ENCODE data around the gene CORO7. TPM values are rescaled to one million over a fixed set of nuclear protein-coding genes. Genes with fewer than 3 reads are reported as not detected.

CORO7 gene
- polyA plus RNA-seq, 3 donors, result 44.7 to 181 (median 68.4) TPM

DNA sequence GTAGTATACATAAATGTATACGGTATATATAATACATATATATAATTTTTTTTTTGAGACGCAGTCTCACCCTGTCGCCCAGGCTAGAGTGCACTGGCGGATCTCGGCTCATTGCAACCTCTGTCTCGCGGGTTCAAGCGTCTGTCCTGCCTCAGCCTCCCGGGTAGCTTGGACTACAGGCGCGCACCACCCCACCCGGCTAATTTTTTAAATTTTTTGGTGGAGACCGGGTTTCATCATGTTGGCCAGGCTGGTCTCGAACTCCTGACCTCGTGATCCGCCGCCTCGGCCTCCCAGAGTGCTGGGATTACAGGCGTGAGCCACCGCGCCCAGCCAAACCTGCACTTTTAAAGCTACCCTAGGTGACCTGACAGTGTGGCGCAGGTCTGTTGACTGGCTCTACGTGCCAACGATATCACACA is 66.0 kb downstream of the CORO7 start:
- no peaks in the 10 kb centered on the region for H3K9me3 ChIP-seq (replicated peaks in 1 of 2; ENCODE audit: control insufficient read depth in 1 of 2, insufficient read depth in 1 of 2, low read length in 2 of 2)

DNA sequence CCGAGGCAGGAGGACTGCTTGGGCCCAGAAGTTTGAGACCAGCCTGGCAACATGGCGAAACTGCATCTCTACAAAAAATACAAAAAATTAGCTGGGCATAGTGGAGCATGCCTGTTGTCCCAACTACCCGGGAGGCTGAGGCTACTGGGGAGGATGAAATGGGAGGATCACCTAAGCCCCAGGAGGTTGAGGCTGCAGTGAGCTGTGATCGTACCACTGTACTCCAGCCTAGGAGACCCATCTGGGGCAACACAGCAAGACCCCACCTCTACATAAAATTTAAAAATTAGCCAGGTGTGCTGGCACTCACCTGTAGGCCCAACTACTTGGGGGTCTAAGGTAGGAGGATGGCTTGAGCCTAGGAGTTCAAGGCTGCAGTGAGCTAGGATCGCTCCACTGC is 67.1 kb downstream of the CORO7 start:
- H3K27me3 Mint-ChIP-seq (ENCODE audit: low read depth in 3 of 3), result peaks cover 0 to 2% (median 0%) of the 10 kb centered on the region in 3 donors
- no peak overlapping the region for H3K9ac ChIP-seq (ENCODE audit: insufficient read depth, low read length, poor library complexity, severe bottlenecking)
- peaks cover 0 to 2% (median 0%) of the 10 kb centered on the region in 7 donors for H3K9me3 Mint-ChIP-seq
- H4K20me1 ChIP-seq (ENCODE audit: insufficient read depth, low read length), result peaks cover 51% of the 10 kb centered on the region
- H2AFZ ChIP-seq (ENCODE audit: insufficient read depth, low read depth, low read length, poor library complexity, severe bottlenecking), result no peak overlapping the region
- peaks cover 60% of the 10 kb centered on the region for H3K4me1 Mint-ChIP-seq
- peaks cover 9 to 10% of the 10 kb centered on the region in 2 donors for H3K36me3 ChIP-seq (replicated peaks in 1 of 2; ENCODE audit: control insufficient read depth in 1 of 2, insufficient read depth in 2 of 2, low read length in 2 of 2)
- no peaks in the 10 kb centered on the region for H3K9me3 ChIP-seq (replicated peaks in 1 of 2; ENCODE audit: control insufficient read depth in 1 of 2, insufficient read depth in 1 of 2, low read length in 2 of 2)
- H3K4me1 ChIP-seq (ENCODE audit: control insufficient read depth in 1 of 2, insufficient read depth in 2 of 2, low read length in 2 of 2), result peaks cover 57 to 67% of the 10 kb centered on the region in 2 donors
- WGBS (ENCODE audit: insufficient coverage), result no CpG with 5 or more reads among the region's 5 CpGs
- TF ChIP-seq, protein P1, sequence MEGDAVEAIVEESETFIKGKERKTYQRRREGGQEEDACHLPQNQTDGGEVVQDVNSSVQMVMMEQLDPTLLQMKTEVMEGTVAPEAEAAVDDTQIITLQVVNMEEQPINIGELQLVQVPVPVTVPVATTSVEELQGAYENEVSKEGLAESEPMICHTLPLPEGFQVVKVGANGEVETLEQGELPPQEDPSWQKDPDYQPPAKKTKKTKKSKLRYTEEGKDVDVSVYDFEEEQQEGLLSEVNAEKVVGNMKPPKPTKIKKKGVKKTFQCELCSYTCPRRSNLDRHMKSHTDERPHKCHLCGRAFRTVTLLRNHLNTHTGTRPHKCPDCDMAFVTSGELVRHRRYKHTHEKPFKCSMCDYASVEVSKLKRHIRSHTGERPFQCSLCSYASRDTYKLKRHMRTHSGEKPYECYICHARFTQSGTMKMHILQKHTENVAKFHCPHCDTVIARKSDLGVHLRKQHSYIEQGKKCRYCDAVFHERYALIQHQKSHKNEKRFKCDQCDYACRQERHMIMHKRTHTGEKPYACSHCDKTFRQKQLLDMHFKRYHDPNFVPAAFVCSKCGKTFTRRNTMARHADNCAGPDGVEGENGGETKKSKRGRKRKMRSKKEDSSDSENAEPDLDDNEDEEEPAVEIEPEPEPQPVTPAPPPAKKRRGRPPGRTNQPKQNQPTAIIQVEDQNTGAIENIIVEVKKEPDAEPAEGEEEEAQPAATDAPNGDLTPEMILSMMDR (IDR thresholded peaks at IDR 0.05), result no peak
- peak overlapping the region in 2 of 7 donors; percentile 30 to 35 for H3K27ac Mint-ChIP-seq
- no peak overlapping the region for H3K4me2 ChIP-seq (replicated peaks; ENCODE audit: extremely low read depth, low read length, poor library complexity, severe bottlenecking)
- H3K4me3 ChIP-seq (replicated peaks in 1 of 3; ENCODE audit: low read depth in 2 of 3, low read length in 3 of 3), result no peak overlapping the region
- H3K4me3 Mint-ChIP-seq, result no peak overlapping the region
- peak overlapping the region in 1 of 2 donors; percentile 17 for H3K27ac ChIP-seq (ENCODE audit: low read depth in 1 of 2, low read length in 2 of 2)
- no peak for DNase-seq
- peaks cover 17 to 20% of the 10 kb centered on the region in 2 donors for H3K36me3 Mint-ChIP-seq
- H3K79me2 ChIP-seq (ENCODE audit: insufficient read depth, low read length), result peaks cover 53% of the 10 kb centered on the region
- no peaks in the 10 kb centered on the region for H3K27me3 ChIP-seq (ENCODE audit: control insufficient read depth in 2 of 2, insufficient read depth in 2 of 2, low read length in 2 of 2)
- intact Hi-C loops (cut with micrococcal nuclease), result no loop called here

More for the DNA sequence above, 66.0 kb downstream of the CORO7 start:
- Mint-ChIP-seq H3K9me3 (peaks cover 0 to 2% (median 0%) of the 10 kb centered on the region in 7 donors), H3K36me3 (peaks cover 22 to 31% of the 10 kb centered on the region in 2 donors), H3K27me3 (ENCODE audit: low read depth in 3 of 3) (peaks cover 0 to 2% (median 0%) of the 10 kb centered on the region in 3 donors), H3K4me1 (peaks cover 53% of the 10 kb centered on the region), H3K4me3 (peak overlapping the region; percentile 88 to 92), H3K27ac (peak overlapping the region; percentile 84 to 93 (median 87))
- Histone ChIP-seq H3K27ac (ENCODE audit: low read depth in 1 of 2, low read length in 2 of 2) (peak overlapping the region; percentile 60 to 79), H2AFZ (ENCODE audit: insufficient read depth, low read depth, low read length, poor library complexity, severe bottlenecking) (peak overlapping the region; percentile 82), H3K36me3 (replicated peaks in 1 of 2; ENCODE audit: control insufficient read depth in 1 of 2, insufficient read depth in 2 of 2, low read length in 2 of 2) (peaks cover 19 to 20% of the 10 kb centered on the region in 2 donors), H3K9ac (ENCODE audit: insufficient read depth, low read length, poor library complexity, severe bottlenecking) (peak overlapping the region; percentile 90), H3K4me3 (replicated peaks in 1 of 3; ENCODE audit: low read depth in 2 of 3, low read length in 3 of 3) (peak overlapping the region; percentile 76 to 94 (median 81)), H3K4me1 (ENCODE audit: control insufficient read depth in 1 of 2, insufficient read depth in 2 of 2, low read length in 2 of 2) (peaks cover 50 to 56% of the 10 kb centered on the region in 2 donors), H4K20me1 (ENCODE audit: insufficient read depth, low read length) (peaks cover 51% of the 10 kb centered on the region), H3K27me3 (ENCODE audit: control insufficient read depth in 2 of 2, insufficient read depth in 2 of 2, low read length in 2 of 2) (no peaks in the 10 kb centered on the region), H3K4me2 (replicated peaks; ENCODE audit: extremely low read depth, low read length, poor library complexity, severe bottlenecking) (peak overlapping the region; percentile 94), H3K79me2 (ENCODE audit: insufficient read depth, low read length) (peaks cover 43% of the 10 kb centered on the region)
- TF ChIP-seq, protein P1 (IDR thresholded peaks at IDR 0.05), result no peak
- whole genome bisulfite sequencing (ENCODE audit: insufficient coverage), result 32% methylated on average over 22 of the region's 24 CpGs
- DNase-seq, result no peak
- intact Hi-C loops (cut with micrococcal nuclease), result no loop called here

All from CD14-positive monocyte (primary cell).